OCI-LY7 (cell line): Measurements from ENCODE around the gene ENTPD1. TPM values are rescaled to one million over a fixed set of nuclear protein-coding genes. Genes with fewer than 3 reads are reported as not detected.

Experiments
- BruUV-seq: library from RNA; stranded (reverse); fragments of 400-500 nt; replicated peaks from 2 replicates; lab custom pipeline; 2021; lab: Mats Ljungman, UMichigan
- CTCF ChIA-PET: fragments of 300-600 bp; sonication (Branson Sonifier 250); formaldehyde crosslinking; loops from one replicate; lab custom pipeline; 2022; ENCODE audit warnings: antibody characterized with exemption; ENCODE audit not compliant: unreplicated experiment; lab: Charles Lee
- POLR2A ChIA-PET: fragments of 300-600 bp; sonication (Branson Sonifier 250); formaldehyde crosslinking; loops from one replicate; lab custom pipeline; 2022; ENCODE audit warnings: antibody characterized with exemption; lab: Charles Lee
- DNase-seq: peaks from one replicate; pipeline ENCODE4 v3.0.0-alpha.2; 2015; ENCODE audit warnings: low spot score
- H2AFZ ChIP-seq: fragments of 200-600 bp; sonication (generic), shearing (Covaris generic); 2 replicates; pipeline ENCODE4 v1.6.1; 2014; ENCODE audit warnings: mild to moderate bottlenecking, antibody characterized with exemption, low read length, moderate library complexity
- H3K27ac ChIP-seq: fragments of 200-600 bp; sonication (generic); 2 replicates; pipeline ENCODE4 v1.5.1; 2014; ENCODE audit warnings: mixed run types, low read depth, mild to moderate bottlenecking, moderate library complexity, low read length, inconsistent platforms; ENCODE audit not compliant: poor library complexity, severe bottlenecking
- H3K36me3 ChIP-seq: fragments of 200-600 bp; sonication (generic); 2 replicates; pipeline ENCODE4 v1.6.1; 2014; ENCODE audit warnings: mild to moderate bottlenecking, antibody characterized with exemption, low read length, moderate library complexity, mixed read lengths; ENCODE audit not compliant: insufficient read depth
- H3K4me1 ChIP-seq: fragments of 200-600 bp; sonication (generic); 2 replicates; pipeline ENCODE4 v1.5.1; 2014; ENCODE audit warnings: mild to moderate bottlenecking, low read length; ENCODE audit not compliant: insufficient read depth, poor library complexity, severe bottlenecking
- H3K4me2 ChIP-seq: fragments of 200-600 bp; sonication (generic); 2 replicates; pipeline ENCODE4 v1.6.1; 2014; ENCODE audit warnings: mild to moderate bottlenecking, low read length
- H3K4me3 ChIP-seq: fragments of 200-600 bp; sonication (generic); 2 replicates; pipeline ENCODE4 v1.5.1; 2014; ENCODE audit warnings: mild to moderate bottlenecking, low read depth, low read length; ENCODE audit not compliant: poor library complexity, severe bottlenecking
- H3K79me2 ChIP-seq: fragments of 200-600 bp; sonication (generic); 2 replicates; pipeline ENCODE4 v1.6.1; 2016; ENCODE audit warnings: low read depth, mild to moderate bottlenecking, low read length, moderate library complexity, mixed read lengths; ENCODE audit not compliant: insufficient read depth
- H3K9me2 ChIP-seq: fragments of 200-600 bp; sonication (generic); 2 replicates; pipeline ENCODE4 v1.6.1; 2016; ENCODE audit warnings: mild to moderate bottlenecking, low read length, mixed read lengths; ENCODE audit not compliant: insufficient read depth
- H3K9me3 ChIP-seq: fragments of 200-600 bp; sonication (generic); 2 replicates; pipeline ENCODE4 v1.6.1; 2014; ENCODE audit warnings: mild to moderate bottlenecking, mixed run types, low read length, mixed read lengths
- H4K20me1 ChIP-seq: fragments of 200-600 bp; sonication (generic); 2 replicates; pipeline ENCODE4 v1.6.1; 2014; ENCODE audit warnings: mild to moderate bottlenecking, antibody characterized with exemption, low read length, moderate library complexity, mixed read lengths; ENCODE audit not compliant: insufficient read depth
- CTCF ChIP-seq: fragments of 200-600 bp; sonication (generic); conservative IDR thresholded peaks from 2 replicates; pipeline ENCODE4 v1.5.1; 2014; ENCODE audit warnings: mild to moderate bottlenecking, antibody characterized with exemption, low read length, moderate library complexity, mixed read lengths
- EZH2phosphoT487 ChIP-seq: fragments of 200-600 bp; sonication (generic); IDR thresholded peaks from 2 replicates; pipeline ENCODE4 v1.6.1; 2018; ENCODE audit warnings: low read depth, borderline replicate concordance, mild to moderate bottlenecking, mixed run types, antibody characterized with exemption, low read length, moderate library complexity, mixed read lengths
- intact Hi-C: fragments of 100-400 bp; cut with micrococcal nuclease; formaldehyde crosslinking; loops from one replicate; pipeline ENCODE4 v1.10.0; 2022; ENCODE audit not compliant: unreplicated experiment
- total RNA-seq, 2 experiments: library from RNA; depleted of rRNA in 1 of 2; stranded (reverse); fragments of >200 nt in 1 of 2; shearing (Covaris generic) in 1 of 2; gene quantifications; 2 replicates each; pipeline ENCODE4 v1.2.3, GENCODE V29; 2014 to 2022

The ENTPD1 gene
- total RNA-seq, 2 experiments from 2014 or later: 5.1 to 6.7 TPM

- ChIA-PET CTCF (interaction anchor here (0.6 to 3.1 kb wide), 3 partner anchors 104 to 147 kb away, joined by 3 to 43 read pairs (median 4); partner anchors contain the start of gene TCTN3), POLR2A (interaction anchor here (0.6 to 3.6 kb wide), 14 partner anchors 12 to 659 kb away, joined by 3 to 34 read pairs (median 4); partner anchors contain the start of genes ENTPD1 and TCTN3)
- intact Hi-C loops: loop anchor here (1.0 kb wide), 1 partner anchor 79 kb away; no protein-coding TSS in a partner anchor
- Histone ChIP-seq H3K79me2 (no peaks in the 10 kb centered on the region), H3K9me3 (peaks cover 4% of the 10 kb centered on the region; the same call in 1 of the 2 replicates), H3K4me2 (peak overlapping the region; percentile 57), H4K20me1 (no peaks in the 10 kb centered on the region), H3K4me3 (peak overlapping the region; percentile 21), H2AFZ (peak overlapping the region; percentile 87), H3K36me3 (no peaks in the 10 kb centered on the region; the same call in 1 of the 2 replicates), H3K4me1 (peaks cover 47% of the 10 kb centered on the region), H3K9me2 (no peaks in the 10 kb centered on the region), H3K27ac (peak overlapping the region; percentile 43)
- BruUV-seq: no TSS peak
- TF ChIP-seq EZH2phosphoT487 (no peak), CTCF (no peak)
- DNase-seq: peak; percentile 65
These were observed 81.8 kb downstream of the ENTPD1 start for GRCh38 chr10:95837783-95838182.

GRCh38 chr10:95840121-95840520 lies 84.2 kb downstream of the ENTPD1 start:
- Histone ChIP-seq H4K20me1 (no peaks in the 10 kb centered on the region), H3K4me1 (peaks cover 46% of the 10 kb centered on the region), H3K27ac (no peak overlapping the region), H3K36me3 (no peaks in the 10 kb centered on the region), H3K9me3 (peaks cover 4% of the 10 kb centered on the region; the same call in 1 of the 2 replicates), H3K4me3 (no peak overlapping the region), H3K79me2 (no peaks in the 10 kb centered on the region), H3K4me2 (no peak overlapping the region), H3K9me2 (no peaks in the 10 kb centered on the region), H2AFZ (0 out of 2 replicates have a peak overlapping the region, but pooled peaks have one; percentile 14)
- no peak for DNase-seq
- intact Hi-C loops: no loop called here
- ChIA-PET POLR2A (interaction anchor here (0.5 to 1.4 kb wide), 6 partner anchors 10 to 1749 kb away, joined by 3 to 8 read pairs (median 3); partner anchors contain the start of gene TCTN3), CTCF (interaction anchor here (0.9 to 7.2 kb wide), 4 partner anchors 25 to 146 kb away, joined by 3 to 88 read pairs (median 5); partner anchors contain the start of gene TCTN3)
- no peak for TF ChIP-seq CTCF
- BruUV-seq: no TSS peak

- H4K20me1 ChIP-seq: no peaks in the 10 kb centered on the region
- H3K79me2 ChIP-seq: no peaks in the 10 kb centered on the region
- H3K9me2 ChIP-seq: no peaks in the 10 kb centered on the region
- DNase-seq: no peak
- no peaks in the 10 kb centered on the region for H3K36me3 ChIP-seq
- CTCF ChIA-PET: interaction anchor here (0.9 to 7.2 kb wide), 4 partner anchors 24 to 147 kb away, joined by 3 to 88 read pairs (median 5); partner anchors contain the start of gene TCTN3
- peaks cover under 1% of the 10 kb centered on the region; the same call in 1 of the 2 replicates for H3K9me3 ChIP-seq
- POLR2A ChIA-PET: interaction anchor here (0.5 to 1.4 kb wide), 5 partner anchors 11 to 1750 kb away, joined by 3 to 8 read pairs (median 3); partner anchors contain the start of gene TCTN3
- no peak overlapping the region for H2AFZ ChIP-seq
- intact Hi-C loops: no loop called here
- no TSS peak for BruUV-seq
- peaks cover 50% of the 10 kb centered on the region for H3K4me1 ChIP-seq
- H3K27ac ChIP-seq: no peak overlapping the region
- H3K4me2 ChIP-seq: no peak overlapping the region
- TF ChIP-seq CTCF (no peak), EZH2phosphoT487 (no peak)
- no peak overlapping the region for H3K4me3 ChIP-seq
These were observed 84.7 kb downstream of the ENTPD1 start for GRCh38 chr10:95840681-95841080.
